ENCODE results near the gene EXOC6. TPM values are rescaled to one million over a fixed set of nuclear protein-coding genes. Genes with fewer than 3 reads are reported as not detected.
A peak's percentile ranks its signal among the peaks of the same experiment; 100 is the strongest.

The EXOC6 gene
- total RNA-seq, 1 donor from 2014 or later = 9.1 TPM

DNA sequence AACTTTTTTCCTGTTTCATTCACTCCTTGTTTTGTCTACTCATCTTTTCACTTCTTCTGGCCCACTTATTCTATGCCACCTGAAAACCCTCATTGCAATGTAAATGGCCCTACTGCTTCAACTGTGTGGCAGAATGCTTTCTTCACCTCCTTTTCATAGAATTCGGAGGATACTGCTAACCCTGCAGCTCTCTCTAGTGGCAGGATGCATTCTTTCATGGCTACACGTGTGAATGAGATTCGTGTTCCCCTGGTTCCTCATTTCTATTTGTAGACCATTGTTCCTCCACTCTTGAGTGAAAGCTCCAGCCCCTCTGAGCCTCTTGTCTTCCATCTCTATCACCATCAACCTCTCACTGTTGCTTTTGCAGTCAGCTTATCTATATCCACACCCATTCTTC, 191.4 kb downstream of the EXOC6 start:
- TF ChIP-seq, protein P1, sequence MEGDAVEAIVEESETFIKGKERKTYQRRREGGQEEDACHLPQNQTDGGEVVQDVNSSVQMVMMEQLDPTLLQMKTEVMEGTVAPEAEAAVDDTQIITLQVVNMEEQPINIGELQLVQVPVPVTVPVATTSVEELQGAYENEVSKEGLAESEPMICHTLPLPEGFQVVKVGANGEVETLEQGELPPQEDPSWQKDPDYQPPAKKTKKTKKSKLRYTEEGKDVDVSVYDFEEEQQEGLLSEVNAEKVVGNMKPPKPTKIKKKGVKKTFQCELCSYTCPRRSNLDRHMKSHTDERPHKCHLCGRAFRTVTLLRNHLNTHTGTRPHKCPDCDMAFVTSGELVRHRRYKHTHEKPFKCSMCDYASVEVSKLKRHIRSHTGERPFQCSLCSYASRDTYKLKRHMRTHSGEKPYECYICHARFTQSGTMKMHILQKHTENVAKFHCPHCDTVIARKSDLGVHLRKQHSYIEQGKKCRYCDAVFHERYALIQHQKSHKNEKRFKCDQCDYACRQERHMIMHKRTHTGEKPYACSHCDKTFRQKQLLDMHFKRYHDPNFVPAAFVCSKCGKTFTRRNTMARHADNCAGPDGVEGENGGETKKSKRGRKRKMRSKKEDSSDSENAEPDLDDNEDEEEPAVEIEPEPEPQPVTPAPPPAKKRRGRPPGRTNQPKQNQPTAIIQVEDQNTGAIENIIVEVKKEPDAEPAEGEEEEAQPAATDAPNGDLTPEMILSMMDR (IDR thresholded peaks at IDR 0.05; ENCODE audit: partially characterized antibody, unreplicated experiment) = no peak

DNA sequence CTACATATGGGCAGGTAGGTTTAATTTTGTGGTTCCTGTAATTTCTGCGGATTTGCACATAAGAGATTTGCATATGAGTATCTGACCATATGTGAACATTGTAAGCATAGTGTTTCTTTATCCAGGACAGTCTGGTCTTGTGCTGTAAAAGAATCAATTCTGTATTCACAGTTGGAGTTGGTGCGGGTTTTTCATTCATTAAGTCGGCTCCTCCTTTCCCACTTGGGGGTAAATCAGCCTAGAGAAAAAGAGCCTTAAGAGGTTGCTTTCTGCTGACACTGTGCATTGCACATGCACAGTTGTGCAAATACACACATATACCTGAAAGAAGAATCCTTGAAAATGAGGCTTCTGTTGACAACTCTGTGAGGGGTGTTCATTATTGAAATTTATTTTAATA, 206.2 kb downstream of the EXOC6 start:
- no peak overlapping the region for H3K27ac Mint-ChIP-seq (ENCODE audit: unreplicated experiment)
- no peaks in the 10 kb centered on the region for H3K4me1 Mint-ChIP-seq (ENCODE audit: low read depth, unreplicated experiment)
- H3K27me3 Mint-ChIP-seq (ENCODE audit: unreplicated experiment) = no peaks in the 10 kb centered on the region
- peaks cover 3% of the 10 kb centered on the region for H3K9me3 Mint-ChIP-seq (ENCODE audit: unreplicated experiment)
- no peak overlapping the region for H3K4me3 Mint-ChIP-seq (ENCODE audit: unreplicated experiment)
- DNase-seq = no peak
- TF ChIP-seq, protein P1 (IDR thresholded peaks at IDR 0.05; ENCODE audit: partially characterized antibody, unreplicated experiment) = no peak
- H3K36me3 Mint-ChIP-seq (ENCODE audit: unreplicated experiment) = no peaks in the 10 kb centered on the region

More for the DNA sequence above, 191.4 kb downstream of the EXOC6 start:
- no peaks in the 10 kb centered on the region for H3K36me3 Mint-ChIP-seq (ENCODE audit: unreplicated experiment)
- no peak overlapping the region for H3K27ac Mint-ChIP-seq (ENCODE audit: unreplicated experiment)
- H3K9me3 Mint-ChIP-seq (ENCODE audit: unreplicated experiment) = no peaks in the 10 kb centered on the region
- no peak overlapping the region for H3K4me3 Mint-ChIP-seq (ENCODE audit: unreplicated experiment)
- peaks cover 1% of the 10 kb centered on the region for H3K4me1 Mint-ChIP-seq (ENCODE audit: low read depth, unreplicated experiment)
- DNase-seq = no peak
- H3K27me3 Mint-ChIP-seq (ENCODE audit: unreplicated experiment) = no peaks in the 10 kb centered on the region

DNA sequence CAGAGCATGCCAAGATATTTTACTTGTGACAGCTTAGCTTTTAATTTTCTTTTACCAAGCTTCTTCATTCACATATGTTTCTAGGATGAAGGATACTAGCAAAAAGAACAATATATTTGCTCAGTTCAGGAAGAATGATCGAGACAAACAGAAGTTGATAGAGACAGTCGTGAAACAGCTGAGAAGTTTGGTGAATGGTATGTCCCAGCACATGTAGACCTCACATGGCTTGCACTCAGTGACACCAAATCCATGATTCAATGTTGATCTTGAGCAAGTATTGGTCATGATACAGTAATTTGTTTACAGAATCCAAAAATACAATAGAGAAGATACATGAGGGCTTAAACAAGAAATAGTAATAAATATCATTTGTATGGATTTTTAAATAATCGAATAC, 209.8 kb downstream of the EXOC6 start:
- peaks cover 6% of the 10 kb centered on the region for H3K4me1 Mint-ChIP-seq (ENCODE audit: low read depth, unreplicated experiment)
- no peak overlapping the region for H3K27ac Mint-ChIP-seq (ENCODE audit: unreplicated experiment)
- H3K36me3 Mint-ChIP-seq (ENCODE audit: unreplicated experiment) = no peaks in the 10 kb centered on the region

DNA sequence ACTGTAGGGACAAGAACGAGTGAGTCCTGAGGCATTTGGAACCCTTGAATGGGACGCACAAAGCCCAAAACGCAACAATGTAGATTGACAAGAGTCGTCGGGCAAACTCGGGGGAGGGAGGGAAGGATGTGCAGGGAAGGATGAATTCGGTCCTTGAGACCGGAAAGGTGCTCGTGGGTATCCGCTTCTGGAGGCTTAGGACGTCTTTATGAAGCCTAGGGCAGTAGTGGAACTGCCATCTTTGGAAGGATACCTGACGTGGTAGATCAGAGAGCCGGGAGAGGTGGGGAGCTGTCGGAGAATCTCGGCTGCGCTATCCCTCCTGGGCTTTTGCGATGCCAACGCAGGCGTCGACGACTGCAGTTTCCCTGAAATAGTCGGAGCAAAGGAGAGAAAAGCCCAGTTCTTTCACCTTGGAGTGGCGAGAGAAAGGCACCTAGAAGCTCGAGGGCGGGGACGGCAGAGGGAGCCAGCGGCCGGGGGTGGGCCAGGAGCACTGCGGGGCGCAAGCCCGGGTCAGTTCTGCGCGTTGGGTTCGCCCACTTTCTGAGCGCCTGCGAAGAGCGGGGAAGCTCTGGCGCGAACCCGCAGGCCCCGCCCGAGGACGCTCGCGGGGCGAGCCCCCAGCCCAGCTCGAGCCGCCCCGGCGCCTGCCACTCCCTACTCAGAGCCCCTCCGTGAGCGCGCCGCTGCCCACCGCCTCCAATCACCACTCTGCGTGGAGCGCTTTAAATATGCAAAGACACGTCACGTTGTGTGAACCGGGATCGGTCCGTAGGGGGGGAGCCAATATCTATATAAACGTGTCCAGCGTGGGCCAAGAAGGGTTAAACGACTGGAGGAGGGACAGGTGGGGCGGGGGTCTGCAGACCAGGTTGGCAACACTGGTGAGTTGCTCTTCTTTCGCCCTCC, 211.9 kb downstream of the EXOC6 start, which contains the start of gene CYP26C1:
Gene CYP26C1, plus strand, starts transcription at position 824 of the 912 bp plus-strand sequence. CDS start 466 bp downstream, outside the sequence.
- TF ChIP-seq, protein P1 (IDR thresholded peaks at IDR 0.05; ENCODE audit: partially characterized antibody, unreplicated experiment) = no peak
- no peaks in the 10 kb centered on the region for H3K36me3 Mint-ChIP-seq (ENCODE audit: unreplicated experiment)
- H3K27ac Mint-ChIP-seq (ENCODE audit: unreplicated experiment) = no peak within 1 kb of the TSS
- peaks cover 15% of the 10 kb centered on the region for H3K9me3 Mint-ChIP-seq (ENCODE audit: unreplicated experiment)
- no peak for DNase-seq
- H3K4me1 Mint-ChIP-seq (ENCODE audit: low read depth, unreplicated experiment) = peaks cover 10% of the 10 kb centered on the region
- H3K27me3 Mint-ChIP-seq (ENCODE audit: unreplicated experiment) = peaks cover 26% of the 10 kb centered on the region
- H3K4me3 Mint-ChIP-seq (ENCODE audit: unreplicated experiment) = peak within 1 kb of the TSS; percentile 85

More for the DNA sequence above, 209.8 kb downstream of the EXOC6 start:
- TF ChIP-seq, protein P1 (IDR thresholded peaks at IDR 0.05; ENCODE audit: partially characterized antibody, unreplicated experiment) = no peak
- Mint-ChIP-seq H3K9me3 (ENCODE audit: unreplicated experiment) (peaks cover 11% of the 10 kb centered on the region), H3K4me3 (ENCODE audit: unreplicated experiment) (no peak overlapping the region), H3K27me3 (ENCODE audit: unreplicated experiment) (peaks cover 15% of the 10 kb centered on the region)
- DNase-seq = no peak

Data from glutamatergic neuron (in vitro differentiated cells).